Activated T-cell treated with anti-CD3 and anti-CD28 coated beads for 1 hour (primary cell): ENCODE measurements around the gene IMP4.
"Not testable (repeated sequence)": the region's sequence is repeated elsewhere in the genome, so short reads cannot be mapped to it uniquely, and the experiment has no call there.

Source experiments
- DNase-seq: peaks from one replicate; pipeline ENCODE4 v3.0.0-alpha.2; 2020; ENCODE audit warnings: low read depth

Gene IMP4, protein sequence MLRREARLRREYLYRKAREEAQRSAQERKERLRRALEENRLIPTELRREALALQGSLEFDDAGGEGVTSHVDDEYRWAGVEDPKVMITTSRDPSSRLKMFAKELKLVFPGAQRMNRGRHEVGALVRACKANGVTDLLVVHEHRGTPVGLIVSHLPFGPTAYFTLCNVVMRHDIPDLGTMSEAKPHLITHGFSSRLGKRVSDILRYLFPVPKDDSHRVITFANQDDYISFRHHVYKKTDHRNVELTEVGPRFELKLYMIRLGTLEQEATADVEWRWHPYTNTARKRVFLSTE

DNA sequence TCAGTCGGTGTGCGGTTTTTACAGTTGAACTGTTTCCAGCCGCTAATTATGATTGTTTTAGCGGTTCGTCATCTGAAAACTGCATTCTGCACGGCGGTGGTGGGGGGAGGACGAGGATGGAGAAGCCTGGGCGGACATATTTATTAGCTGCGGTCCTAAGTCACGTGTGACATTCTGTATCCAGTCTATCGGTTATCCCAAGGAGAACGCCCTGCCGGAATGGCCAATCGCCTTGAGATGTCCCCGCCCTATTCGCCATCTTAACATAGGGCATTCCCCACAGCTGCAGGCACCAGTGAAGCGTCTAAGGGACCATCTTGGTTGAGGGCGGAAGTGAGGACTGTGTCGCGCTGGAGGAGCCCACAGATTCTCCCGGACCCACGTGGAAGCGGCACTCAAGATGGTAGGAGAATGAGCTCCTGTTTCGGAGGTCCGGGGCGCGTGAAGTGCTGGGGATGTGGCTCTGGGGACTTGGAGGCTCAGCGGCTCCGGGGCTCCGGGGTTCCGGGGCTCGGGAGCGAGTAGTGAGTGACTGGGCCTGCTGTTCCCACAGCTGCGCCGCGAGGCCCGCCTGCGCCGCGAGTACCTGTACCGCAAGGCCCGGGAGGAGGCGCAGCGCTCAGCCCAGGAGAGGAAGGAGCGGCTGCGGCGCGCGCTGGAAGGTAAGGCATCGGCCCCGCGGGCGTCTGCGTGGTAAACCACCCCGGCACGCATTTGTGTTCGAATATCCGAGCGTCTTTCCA, at the start of gene IMP4:
IMP4 (plus strand) TSS at position 365 of the 743 bp plus-strand sequence; CDS start at position 401, 36 bp downstream.
- DNase-seq = peak; percentile 87

DNA sequence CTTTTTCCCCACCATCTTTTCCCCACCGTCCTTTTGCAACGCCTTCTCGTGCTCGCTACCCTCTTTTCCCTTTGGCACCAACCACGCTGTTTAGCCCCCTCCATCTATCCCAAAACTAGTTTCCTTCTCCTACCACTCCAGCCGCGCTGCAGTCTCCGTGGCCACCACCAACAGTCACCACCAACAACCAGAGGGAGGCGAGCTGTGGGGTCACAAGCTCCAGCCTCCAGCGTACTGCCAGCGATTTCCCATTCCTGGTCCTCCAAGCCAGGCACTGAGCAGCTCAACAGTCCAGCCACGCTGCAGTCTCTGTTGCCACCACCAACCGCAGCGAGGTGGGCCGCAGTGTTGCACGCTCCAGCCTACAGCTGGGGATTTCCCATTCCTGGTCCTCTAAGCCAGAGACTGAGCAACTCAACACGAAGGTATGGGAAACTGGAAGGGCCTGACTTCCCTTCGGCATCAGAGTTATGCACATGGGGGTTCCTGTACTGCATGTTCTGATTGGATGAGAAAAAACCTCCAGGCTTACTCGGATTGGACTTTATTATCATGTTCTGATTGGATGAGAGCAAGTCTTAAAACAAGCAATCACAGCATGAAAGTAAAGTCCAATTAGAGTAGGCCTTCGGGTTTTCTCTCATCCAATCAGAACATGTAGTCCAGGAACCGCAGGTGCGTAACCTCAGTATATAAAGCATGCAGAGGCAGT, 42.3 kb upstream of the IMP4 start:
- no peak for DNase-seq

DNA sequence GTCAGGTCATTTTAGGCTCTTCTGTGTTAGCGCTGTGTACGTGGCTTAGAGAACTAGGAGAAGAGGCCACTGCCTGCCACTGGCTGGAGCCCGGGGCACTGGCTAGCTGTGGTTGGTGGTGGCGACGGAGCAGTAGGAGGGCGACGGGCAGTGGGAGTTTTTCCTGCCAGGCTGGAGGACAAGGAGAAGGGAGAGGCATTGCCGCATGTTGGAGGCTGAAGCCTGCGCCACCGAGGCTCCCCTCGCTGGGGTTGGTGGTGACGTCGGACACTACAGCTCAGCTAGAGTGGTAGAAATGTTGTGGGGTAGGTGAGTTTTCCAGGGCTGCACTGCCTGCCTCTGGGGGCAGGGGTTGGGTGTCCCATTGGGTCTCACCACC, 41.7 kb upstream of the IMP4 start:
- DNase-seq = no peak

DNA sequence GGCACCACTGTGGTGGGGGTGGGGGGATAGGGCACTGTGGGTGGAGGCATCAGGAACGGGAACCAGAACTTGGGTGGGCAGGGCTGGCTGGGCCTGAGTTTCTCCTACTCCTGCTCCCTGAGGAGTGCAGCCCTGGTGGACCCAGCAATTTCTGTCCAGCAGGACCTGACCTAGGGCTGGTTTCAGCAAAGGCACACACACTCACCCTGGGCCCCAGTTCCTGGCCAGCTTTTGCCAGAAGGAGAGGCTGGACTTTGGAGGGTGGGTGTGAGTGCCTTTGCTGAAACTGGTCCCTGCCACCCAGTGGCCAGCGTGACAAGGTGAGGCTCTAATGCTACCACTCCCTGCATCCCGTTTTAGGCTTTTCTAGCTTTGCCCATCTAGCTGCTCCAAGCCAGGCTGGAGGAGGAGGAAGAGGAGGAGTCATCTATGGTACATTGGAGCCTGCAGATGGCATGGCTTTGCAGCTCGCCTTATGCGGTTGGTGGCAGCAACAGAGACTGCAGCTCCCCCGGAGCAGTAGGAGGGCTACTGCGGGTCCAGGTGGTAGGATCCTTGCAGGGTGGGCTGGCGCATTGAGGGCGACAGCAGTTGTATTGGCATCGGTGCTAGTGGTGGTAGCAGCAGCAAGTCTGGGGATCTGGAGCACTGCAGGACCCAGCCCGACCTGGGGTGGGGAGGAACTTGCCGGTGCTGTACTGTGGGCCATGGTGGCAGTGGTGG, 40.4 kb upstream of the IMP4 start:
- DNase-seq = no peak

DNA sequence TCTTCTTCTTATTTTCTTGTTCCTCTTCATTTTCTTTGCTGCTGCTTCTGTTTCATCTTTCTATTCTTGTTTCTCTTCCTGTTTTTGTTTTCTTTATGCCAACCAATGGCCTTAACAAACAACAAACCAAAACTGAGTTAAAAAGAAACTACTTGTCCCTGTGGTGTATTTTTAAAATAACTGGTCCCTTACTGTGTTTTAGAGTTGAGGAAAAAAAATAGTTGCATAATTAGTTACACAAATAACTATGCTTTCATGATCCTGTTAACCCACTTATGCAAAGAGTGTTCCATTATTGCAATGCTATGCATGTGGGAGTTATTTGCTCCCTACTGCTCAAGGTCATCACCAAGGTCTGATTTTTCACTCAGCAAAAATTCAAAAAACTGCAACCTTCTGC, 39.5 kb upstream of the IMP4 start:
- DNase-seq = no peak

DNA sequence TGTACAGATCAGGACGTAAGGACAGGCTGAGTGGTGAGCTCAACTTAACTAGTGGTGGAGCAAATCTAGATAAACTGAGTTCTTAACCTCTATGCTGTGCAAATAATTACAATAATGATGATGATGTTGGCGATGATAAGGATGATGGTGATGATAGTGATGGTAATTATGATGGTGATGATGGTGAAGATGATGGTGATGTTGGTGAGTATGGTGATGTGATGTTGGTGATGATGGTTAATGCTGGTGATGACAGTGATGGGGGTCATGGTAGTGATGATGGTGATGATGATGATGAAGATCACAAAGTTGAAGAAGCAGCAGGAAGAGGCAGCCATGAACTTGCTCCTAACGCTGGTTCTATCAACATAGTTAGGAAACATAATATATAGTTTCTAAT, 38.0 kb upstream of the IMP4 start:
- no peak for DNase-seq

DNA sequence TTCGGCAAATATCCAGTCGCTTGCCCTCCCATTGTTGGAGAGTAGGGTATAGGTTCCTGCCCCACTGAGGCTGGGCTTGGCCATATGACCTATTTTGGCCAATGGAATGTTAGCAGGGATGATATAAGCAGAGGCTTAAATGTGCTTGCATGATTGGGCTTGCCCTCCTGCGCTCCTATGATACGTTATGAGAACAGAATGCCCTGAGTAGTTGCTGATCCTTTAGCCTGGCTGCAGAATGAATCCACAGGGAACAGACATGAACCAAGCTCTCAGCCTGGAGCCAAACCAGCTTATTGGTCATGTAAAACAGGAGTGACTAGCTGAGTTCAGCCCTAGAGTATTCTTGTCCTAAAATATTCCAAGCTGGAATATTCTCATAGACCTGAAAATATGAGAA, 34.8 kb upstream of the IMP4 start:
- no peak for DNase-seq

DNA sequence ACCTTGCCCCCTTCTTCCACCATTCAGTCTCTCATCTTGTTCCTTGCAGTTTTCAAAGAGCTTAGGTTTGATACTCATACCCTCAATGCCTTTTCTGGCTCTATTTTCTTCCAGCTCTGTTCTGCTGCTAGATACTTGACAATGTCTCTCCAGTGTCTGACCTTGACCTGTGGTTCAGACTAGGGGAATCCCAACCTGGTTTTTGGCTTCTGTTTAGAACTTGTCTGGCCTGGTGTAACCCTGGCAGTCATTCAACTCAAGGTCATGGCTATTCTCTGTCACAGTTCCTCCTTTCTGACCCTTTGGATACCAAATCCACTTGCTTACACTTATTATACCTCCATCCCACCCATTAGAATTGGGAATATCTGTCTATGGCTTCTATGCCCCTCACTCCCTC, 31.8 kb upstream of the IMP4 start:
- DNase-seq = no peak

DNA sequence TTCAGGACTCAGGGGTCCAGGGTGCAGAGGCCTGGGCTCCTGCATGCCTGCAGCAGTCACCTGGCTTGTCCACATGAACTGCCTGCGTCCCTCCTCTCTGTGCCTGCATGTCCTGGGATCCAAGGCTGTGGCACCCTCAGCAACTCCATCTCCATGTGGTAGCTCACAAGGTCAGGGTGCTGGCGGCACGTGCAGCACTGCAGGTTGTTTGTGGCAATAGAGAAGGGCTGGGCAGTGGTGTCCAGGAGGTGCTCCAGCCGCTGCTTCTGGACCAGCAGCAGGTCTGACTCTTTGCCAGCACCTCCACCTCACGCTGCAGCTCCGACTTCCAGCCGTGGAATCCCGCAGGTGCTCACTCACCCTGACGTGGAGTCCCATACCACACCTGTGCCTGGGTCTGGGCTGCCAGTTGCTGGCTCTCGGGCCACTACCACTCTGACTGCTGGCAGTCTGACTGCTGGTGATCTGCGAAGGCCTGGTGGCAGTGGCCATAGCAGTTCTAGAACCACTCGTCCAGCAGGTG, 28.8 kb upstream of the IMP4 start:
- no peak for DNase-seq

DNA sequence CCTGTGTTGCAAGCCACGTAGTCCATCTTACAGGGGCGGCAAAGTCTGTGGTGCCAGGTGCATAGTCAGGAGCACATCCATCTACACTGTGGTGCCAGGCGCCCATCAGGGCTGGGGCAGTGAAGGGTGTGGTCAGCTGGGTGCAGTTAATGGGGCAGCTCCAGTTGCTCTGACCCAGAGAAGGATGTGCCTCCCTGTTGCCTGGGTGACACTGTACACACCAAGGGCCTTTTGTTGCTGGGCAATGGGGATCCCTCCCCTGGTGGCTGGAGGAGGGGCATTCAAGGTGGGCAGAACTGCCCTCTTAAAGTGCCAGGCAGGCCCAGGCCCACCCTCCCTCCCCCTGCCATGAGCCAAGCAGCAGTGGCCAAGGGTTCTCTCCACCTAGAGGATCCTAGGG, 28.3 kb upstream of the IMP4 start:
- DNase-seq = no peak

DNA sequence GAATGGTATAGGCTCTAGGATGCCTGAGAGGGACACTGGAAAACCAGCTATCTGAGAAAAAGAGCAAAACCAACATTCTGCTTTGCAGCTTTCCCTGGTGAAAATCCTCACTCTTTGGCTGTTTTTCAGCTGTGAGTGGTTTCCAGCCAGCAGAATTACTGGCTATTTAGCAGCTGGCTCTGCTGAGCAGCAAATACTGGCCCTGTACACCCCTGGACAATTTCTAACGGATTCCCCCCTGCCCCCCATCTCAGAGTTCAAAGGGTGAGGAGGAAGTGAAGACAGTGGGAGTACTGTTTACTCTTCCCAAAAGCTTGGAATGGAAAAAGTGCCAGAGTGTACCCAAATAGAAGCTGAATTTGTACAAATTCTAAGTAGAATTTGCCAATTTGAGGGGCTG, 26.1 kb upstream of the IMP4 start:
- DNase-seq = no peak

DNA sequence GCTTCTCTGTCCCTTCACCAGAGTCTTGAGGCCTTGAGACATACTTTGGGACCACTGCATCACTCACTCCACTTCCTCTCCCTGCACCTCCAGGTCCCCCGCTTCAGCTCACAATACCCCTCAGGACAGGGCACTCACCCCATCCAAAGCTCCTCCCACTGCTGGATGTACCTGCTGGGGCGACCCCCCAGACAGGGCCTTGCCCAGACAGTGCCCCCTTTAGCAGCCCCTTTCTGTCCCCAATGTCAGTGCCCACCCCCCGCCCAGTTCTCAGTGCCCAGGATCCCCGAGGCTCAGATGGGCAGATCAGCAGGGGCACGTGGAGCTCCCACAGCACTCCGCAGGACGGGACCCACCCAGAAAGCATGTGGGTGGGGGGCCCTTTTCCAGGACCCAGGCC, 23.8 kb upstream of the IMP4 start:
- DNase-seq = no peak

DNA sequence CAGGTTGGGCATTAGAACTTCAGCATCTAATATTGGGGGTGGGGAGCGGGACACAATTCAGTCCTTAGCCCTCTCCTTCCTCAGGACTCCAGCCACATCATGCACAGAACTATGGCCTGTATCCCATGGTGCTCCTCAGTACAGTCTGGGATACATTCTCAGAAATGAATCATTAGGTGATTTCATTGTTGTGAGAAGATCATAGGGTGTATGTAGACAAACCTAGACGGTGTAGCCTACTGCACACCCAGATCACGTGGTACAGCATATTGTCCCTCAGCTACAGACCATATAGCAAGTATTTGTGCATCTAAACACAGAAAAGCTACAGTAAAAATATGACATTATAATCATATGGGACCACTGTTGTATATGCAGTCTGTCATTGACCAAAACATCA, 23.2 kb upstream of the IMP4 start:
- DNase-seq = no peak

DNA sequence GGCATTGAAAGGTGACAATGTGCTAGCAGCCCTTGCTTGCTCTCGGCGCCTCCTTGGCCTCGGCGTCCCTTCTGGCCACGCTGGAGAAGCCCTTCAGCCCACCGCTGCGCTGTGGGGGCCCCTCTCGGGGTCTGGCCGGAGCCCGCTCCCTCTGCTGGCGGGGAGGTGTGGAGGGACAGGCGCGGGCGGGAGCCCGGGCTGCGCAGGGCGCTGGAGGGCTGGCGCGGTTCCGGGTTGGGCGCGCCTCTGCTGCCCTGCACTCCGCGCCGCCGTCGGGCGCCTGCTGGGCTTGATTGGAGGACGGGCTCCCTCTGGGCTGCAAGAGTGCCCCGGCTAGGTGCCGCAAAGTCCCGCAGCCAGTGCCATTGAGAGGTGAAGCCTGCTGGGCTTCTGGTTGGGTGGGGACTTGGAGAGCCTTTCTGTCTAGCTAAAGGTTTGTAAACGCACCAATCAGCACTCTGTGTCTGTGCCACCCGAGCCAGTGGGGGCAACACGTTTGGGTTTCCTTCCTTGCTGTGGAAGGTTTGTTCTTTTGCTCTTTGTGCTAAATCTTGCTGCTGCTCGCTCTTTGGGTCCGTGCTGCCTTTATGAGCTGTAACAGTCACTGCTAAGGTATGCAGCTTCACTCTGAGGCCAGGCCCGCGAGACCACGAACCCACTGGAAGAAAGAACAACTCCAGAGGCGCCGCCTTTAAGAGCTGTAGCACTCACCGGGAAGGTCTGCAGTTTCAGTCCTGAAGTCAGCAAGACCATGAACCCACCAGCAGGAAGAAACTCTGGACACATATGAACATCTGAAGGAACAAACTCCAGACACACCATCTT, 14.8 kb upstream of the IMP4 start:
- DNase-seq = no peak

DNA sequence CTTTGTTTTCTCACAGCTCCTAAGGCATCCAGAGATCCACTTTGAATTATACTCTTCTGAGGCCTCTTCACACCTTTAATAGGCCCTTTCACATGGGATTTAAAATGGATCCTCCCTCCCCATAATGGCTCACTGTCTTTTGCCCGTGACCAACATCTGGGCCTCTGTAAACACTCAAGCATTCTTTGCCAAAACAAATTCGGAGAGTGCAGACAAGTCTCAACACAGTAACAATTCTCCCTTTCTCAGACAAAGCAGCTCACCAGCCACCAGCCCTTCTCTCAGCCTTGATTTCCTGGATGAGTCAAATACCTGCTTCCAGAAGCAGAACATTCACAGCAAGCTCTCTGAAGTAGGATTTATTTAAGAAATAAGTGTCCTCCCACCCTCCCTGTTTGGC, 14.0 kb upstream of the IMP4 start:
- no peak for DNase-seq

DNA sequence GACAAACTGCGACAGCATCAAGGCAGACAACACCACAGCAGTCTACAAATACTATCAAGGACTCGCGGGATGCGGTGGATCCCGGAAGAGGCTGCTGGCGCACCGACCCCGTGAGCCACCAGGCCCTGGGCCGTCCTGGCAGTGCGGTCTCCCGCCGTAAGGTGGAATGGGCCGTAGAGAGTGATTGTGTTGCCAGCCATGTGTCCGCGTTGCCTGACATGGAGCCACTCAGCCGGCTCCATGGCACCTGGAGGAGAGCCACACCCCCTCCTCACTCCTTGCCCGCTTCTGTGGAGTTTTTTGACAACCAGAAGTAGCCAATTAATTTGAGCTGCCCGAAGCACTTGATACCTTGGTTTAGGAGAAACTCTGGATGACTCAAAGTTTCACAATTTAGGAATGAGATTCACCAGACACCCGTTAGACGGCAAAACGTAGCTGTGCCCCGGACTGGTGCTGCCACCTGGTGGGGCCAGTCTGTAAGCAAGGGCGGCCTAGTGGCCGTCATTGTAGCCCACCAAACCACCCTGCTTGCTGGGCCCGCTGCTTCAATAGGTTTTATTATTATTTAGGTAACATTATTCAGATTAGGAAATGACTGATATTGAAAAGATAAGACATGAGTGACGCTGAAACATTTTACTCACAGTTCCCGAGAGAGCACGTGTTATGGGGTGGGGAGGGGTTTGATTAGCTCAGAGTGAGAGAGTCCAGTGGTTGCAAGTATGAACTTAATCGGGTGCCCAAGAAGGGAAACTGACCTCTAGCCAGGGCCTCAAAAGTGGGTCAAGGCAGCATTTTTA, 10.2 kb upstream of the IMP4 start:
- DNase-seq = peak; percentile 52

DNA sequence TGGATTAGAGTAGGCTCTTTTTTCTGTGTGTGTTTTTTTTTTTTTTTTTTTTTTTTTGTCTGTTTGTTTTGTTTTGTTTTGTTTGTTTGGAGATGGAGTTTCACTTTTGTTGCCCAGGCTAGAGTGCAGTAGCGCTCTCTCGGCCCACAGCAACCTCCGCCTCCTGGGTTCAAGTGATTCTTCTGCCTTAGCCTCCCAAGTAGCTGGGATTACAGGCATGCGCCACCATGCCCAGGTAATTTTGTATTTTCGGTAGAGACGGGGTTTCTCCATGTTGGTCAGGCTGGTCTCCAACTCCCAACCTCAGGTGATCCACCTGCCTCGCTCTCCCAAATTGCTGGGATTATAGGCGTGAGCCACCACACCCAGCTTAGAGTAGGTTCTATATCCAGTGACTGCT, 9.4 kb upstream of the IMP4 start:
- not testable (repeated sequence) for DNase-seq

DNA sequence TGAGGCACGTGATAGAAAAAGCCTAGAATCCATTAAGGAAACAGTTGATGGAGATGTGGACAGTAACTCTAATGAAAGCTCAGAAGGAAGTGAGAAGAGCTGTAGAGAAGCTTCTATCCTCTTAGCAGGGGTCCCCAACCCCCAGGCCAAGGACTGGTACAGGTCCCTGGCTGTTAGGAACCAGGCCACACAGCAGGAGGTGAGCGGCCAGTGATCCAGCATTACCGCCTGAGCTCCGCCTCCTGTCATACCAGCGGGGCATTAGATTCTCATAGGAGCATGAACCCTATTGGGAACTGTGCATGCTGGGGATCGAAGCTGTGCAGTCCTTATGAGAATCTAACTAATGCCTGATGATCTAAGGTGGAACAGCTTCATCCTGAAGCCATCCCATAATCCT, 8.7 kb upstream of the IMP4 start:
- no peak for DNase-seq

DNA sequence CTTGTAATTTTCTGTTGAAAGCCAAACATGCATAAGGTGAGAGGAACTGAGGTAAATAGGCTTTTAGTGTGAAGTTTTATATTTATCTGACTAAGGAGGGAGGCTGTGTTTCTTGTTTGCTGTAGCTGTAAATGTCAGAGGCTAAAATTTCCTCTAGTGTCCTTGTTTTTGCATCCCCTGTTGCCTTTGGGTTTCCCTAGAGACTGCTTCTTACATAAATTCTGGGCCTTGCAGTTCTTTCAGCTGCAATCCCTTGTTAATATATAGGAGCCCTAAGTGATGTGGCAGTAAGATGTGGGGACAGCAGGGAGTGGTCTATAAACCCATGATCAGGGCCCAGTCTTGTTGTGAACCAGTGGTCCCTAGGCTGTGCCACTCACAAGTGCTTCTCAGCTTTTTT, 7.5 kb upstream of the IMP4 start:
- no peak for DNase-seq

DNA sequence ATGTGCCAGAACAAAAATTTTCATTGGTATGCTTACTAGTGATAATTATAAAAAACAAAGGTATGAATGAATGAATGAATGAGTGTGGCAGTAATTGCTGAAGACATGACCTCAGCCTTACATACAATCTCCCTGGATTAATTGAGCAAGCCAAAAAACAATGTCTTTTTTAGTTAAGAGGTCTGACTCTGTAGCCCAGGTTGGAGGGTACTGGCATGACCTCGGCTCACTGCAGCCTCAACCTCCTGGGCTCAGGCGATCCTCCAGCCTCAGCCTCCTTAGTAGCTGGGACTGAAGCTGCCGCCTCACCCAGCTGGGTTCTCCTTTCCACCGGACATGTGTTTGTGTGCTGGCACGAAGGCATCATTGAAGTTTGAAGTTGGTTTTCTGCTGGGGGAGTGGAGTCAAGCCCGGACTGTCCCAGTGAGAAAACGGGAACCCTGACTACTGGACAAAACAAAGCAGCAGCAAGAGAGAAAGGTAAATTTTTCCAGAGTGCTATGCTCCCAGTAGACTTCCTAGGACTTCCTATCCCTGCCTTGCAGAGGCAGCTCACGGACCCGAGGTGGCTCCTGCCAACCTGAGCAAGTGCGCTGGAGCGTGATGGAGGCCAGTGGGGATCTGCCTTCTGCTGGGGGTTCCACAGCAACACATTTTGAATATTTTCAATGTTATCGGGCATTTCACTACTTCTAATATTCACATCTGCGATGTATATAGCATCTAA, 6.4 kb upstream of the IMP4 start:
- no peak for DNase-seq
